CD14-positive monocyte (primary cell): ENCODE data around the gene DNAJC6. TPM values are rescaled to one million over a fixed set of nuclear protein-coding genes. Genes with fewer than 3 reads are reported as not detected.
"Not testable (repeated sequence)": the region's sequence is repeated elsewhere in the genome, so short reads cannot be mapped to it uniquely, and the experiment has no call there.

Source experiments
- DNase-seq, 3 donors: peaks; one replicate each; pipeline ENCODE4 v3.0.0-alpha.2; 2011 to 2022
- H2AFZ ChIP-seq: 2 replicates; pipeline ENCODE4 v1.6.0; 2012; ENCODE audit warnings: mild to moderate bottlenecking, low read depth, low read length, inconsistent platforms; ENCODE audit not compliant: insufficient read depth, poor library complexity, severe bottlenecking
- H3K27ac ChIP-seq, 2 donors: 1 replicate in 1 of 2; 2 replicates in 1 of 2; pipeline ENCODE4 v1.5.1; 2012 to 2013; ENCODE audit warnings: low read length in 2 of 2, control low read depth in 1 of 2, inconsistent platforms in 1 of 2, low read depth in 1 of 2, mild to moderate bottlenecking in 1 of 2
- H3K27me3 ChIP-seq, 2 donors: one replicate each; pipeline versions ENCODE4 v1.6.0 to v1.6.1; 2011 to 2013; ENCODE audit warnings: low read length in 2 of 2; ENCODE audit not compliant: control insufficient read depth in 2 of 2, insufficient read depth in 2 of 2
- H3K36me3 ChIP-seq, 2 donors: replicated peaks in 1 of 2; 1 replicate in 1 of 2; 2 replicates in 1 of 2; pipeline versions ENCODE4 v1.5.1 to v1.6.1; 2012 to 2013; ENCODE audit warnings: low read length in 2 of 2, control low read depth in 1 of 2, inconsistent platforms in 1 of 2, mild to moderate bottlenecking in 1 of 2; ENCODE audit not compliant: insufficient read depth in 2 of 2, control insufficient read depth in 1 of 2
- H3K4me1 ChIP-seq, 2 donors: 1 replicate in 1 of 2; 2 replicates in 1 of 2; pipeline versions ENCODE4 v1.5.1 to v1.6.1; 2012 to 2013; ENCODE audit warnings: low read length in 2 of 2, control low read depth in 1 of 2, inconsistent platforms in 1 of 2, mild to moderate bottlenecking in 1 of 2, moderate library complexity in 1 of 2; ENCODE audit not compliant: insufficient read depth in 2 of 2, control insufficient read depth in 1 of 2
- H3K4me2 ChIP-seq: replicated peaks from 2 replicates; pipeline ENCODE3; 2012; ENCODE audit warnings: low read length, moderate library complexity, mild to moderate bottlenecking; ENCODE audit not compliant: poor library complexity, severe bottlenecking; ENCODE audit errors: extremely low read depth
- H3K4me3 ChIP-seq, 3 experiments: fragments of 200-600 bp in 1 of 3; sonication (generic) in 1 of 3; replicated peaks in 1 of 3; 1 replicate in 2 of 3; 2 replicates in 1 of 3; pipeline ENCODE4 v1.5.1; 2011 to 2013; ENCODE audit warnings: low read length in 3 of 3, mild to moderate bottlenecking in 3 of 3, control low read depth in 2 of 3, low read depth in 2 of 3, inconsistent platforms in 1 of 3, moderate library complexity in 1 of 3
- H3K79me2 ChIP-seq: 2 replicates; pipeline ENCODE4 v1.6.0; 2012; ENCODE audit warnings: mild to moderate bottlenecking, control low read depth, inconsistent platforms, low read length, moderate library complexity; ENCODE audit not compliant: insufficient read depth
- H3K9ac ChIP-seq: 2 replicates; pipeline ENCODE4 v1.6.0; 2017; ENCODE audit warnings: low read length, mild to moderate bottlenecking; ENCODE audit not compliant: insufficient read depth, poor library complexity, severe bottlenecking
- H3K9me3 ChIP-seq, 2 donors: replicated peaks in 1 of 2; 1 replicate in 1 of 2; 2 replicates in 1 of 2; pipeline versions ENCODE4 v1.5.1 to v1.6.1; 2012 to 2013; ENCODE audit warnings: low read length in 2 of 2, control low read depth in 1 of 2; ENCODE audit not compliant: control insufficient read depth in 1 of 2, insufficient read depth in 1 of 2
- H4K20me1 ChIP-seq: 2 replicates; pipeline ENCODE4 v1.6.0; 2012; ENCODE audit warnings: mild to moderate bottlenecking, low read length, control low read depth, moderate library complexity; ENCODE audit not compliant: insufficient read depth
- H3K27ac Mint-ChIP-seq, 7 donors: one replicate each; pipeline ENCODE4 v1.8.0; 2020; ENCODE audit warnings: mild to moderate bottlenecking in 7 of 7, mixed read lengths in 7 of 7, moderate library complexity in 6 of 7, inconsistent platforms in 2 of 7
- H3K27me3 Mint-ChIP-seq, 3 donors: one replicate each; pipeline ENCODE4 v1.8.0; 2021 to 2022; ENCODE audit warnings: low read depth in 3 of 3, mild to moderate bottlenecking in 3 of 3, mixed read lengths in 3 of 3, moderate library complexity in 3 of 3, inconsistent platforms in 1 of 3
- H3K36me3 Mint-ChIP-seq, 2 donors: one replicate each; pipeline ENCODE4 v1.8.0; 2020; ENCODE audit warnings: mixed read lengths in 2 of 2, inconsistent platforms in 1 of 2, mild to moderate bottlenecking in 1 of 2
- H3K4me1 Mint-ChIP-seq: one replicate; pipeline ENCODE4 v1.8.0; 2020; ENCODE audit warnings: mild to moderate bottlenecking, mixed read lengths
- H3K4me3 Mint-ChIP-seq, 2 donors: one replicate each; pipeline ENCODE4 v1.8.0; 2020; ENCODE audit warnings: mild to moderate bottlenecking in 2 of 2, mixed read lengths in 2 of 2, moderate library complexity in 1 of 2
- H3K9me3 Mint-ChIP-seq, 7 donors: one replicate each; pipeline ENCODE4 v1.8.0; 2020 to 2022; ENCODE audit warnings: mixed read lengths in 7 of 7, mild to moderate bottlenecking in 6 of 7, moderate library complexity in 6 of 7, inconsistent platforms in 2 of 7
- WGBS: methylation state at CpG from one replicate; pipeline ENCODE4 v1.1.5; 2013; ENCODE audit warnings: missing lambda C conversion rate; ENCODE audit not compliant: insufficient coverage; 5-methylcytosine and 5-hydroxymethylcytosine counted together
- intact Hi-C, 2 donors: fragments of 100-400 bp; cut with micrococcal nuclease; formaldehyde crosslinking; loops; one replicate each; pipeline versions ENCODE4 v1.15.0 to v1.15.1; 2023
- polyA plus RNA-seq, 3 donors: library from polyadenylated mRNA; depleted of rRNA in 1 of 3; unstranded in 2 of 3; stranded (reverse) in 1 of 3; fragments of 300-500 nt in 2 of 3; fragments of >200 nt in 1 of 3; fragmentation: Illumina TruSeq in 2 of 3; gene quantifications; 1 replicate in 2 of 3; 2 replicates in 1 of 3; pipeline ENCODE4 v1.2.3, GENCODE V29; 2012 to 2021
- TF ChIP-seq, protein P1 (sequence below): fragments of 200-600 bp; IDR thresholded peaks from one replicate; pipeline ENCODE4 v1.8.0; 2022; ENCODE audit warnings: antibody characterized with exemption, mild to moderate bottlenecking

DNAJC6 gene
- polyA plus RNA-seq, 3 donors, result 0.05 TPM; not detected in 2

DNA sequence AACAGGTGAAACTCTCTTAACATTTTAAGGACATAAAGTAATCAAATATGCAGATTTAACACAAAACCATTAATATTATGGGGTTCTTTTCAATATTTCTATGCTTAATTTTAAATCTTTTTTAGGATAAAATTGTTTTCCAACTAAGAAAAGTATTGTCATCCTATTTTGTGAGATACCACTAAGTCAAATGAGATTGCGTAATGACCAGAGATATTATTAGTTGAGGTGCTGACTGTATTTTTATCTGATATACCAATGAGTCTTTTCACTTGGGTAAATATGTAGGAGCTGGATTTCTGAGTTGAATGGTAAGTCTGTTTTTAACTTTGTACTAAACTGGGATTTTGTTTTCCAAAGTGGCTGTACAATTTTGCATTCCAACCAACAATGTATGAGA lies 136.5 kb downstream of the DNAJC6 start:
- H3K4me1 ChIP-seq, result no peaks in the 10 kb centered on the region
- TF ChIP-seq, protein P1, sequence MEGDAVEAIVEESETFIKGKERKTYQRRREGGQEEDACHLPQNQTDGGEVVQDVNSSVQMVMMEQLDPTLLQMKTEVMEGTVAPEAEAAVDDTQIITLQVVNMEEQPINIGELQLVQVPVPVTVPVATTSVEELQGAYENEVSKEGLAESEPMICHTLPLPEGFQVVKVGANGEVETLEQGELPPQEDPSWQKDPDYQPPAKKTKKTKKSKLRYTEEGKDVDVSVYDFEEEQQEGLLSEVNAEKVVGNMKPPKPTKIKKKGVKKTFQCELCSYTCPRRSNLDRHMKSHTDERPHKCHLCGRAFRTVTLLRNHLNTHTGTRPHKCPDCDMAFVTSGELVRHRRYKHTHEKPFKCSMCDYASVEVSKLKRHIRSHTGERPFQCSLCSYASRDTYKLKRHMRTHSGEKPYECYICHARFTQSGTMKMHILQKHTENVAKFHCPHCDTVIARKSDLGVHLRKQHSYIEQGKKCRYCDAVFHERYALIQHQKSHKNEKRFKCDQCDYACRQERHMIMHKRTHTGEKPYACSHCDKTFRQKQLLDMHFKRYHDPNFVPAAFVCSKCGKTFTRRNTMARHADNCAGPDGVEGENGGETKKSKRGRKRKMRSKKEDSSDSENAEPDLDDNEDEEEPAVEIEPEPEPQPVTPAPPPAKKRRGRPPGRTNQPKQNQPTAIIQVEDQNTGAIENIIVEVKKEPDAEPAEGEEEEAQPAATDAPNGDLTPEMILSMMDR, result no peak
- no peaks in the 10 kb centered on the region for H4K20me1 ChIP-seq
- H3K4me3 ChIP-seq, result no peak overlapping the region
- no peaks in the 10 kb centered on the region for H3K9me3 ChIP-seq
- H3K4me3 Mint-ChIP-seq, result no peak overlapping the region
- no peak for DNase-seq
- no peak overlapping the region for H3K9ac ChIP-seq
- intact Hi-C loops, result no loop called here
- H3K4me2 ChIP-seq, result no peak overlapping the region
- no peaks in the 10 kb centered on the region for H3K36me3 Mint-ChIP-seq
- H3K27ac Mint-ChIP-seq, result no peak overlapping the region
- H2AFZ ChIP-seq, result no peak overlapping the region
- H3K4me1 Mint-ChIP-seq, result no peaks in the 10 kb centered on the region
- H3K79me2 ChIP-seq, result no peaks in the 10 kb centered on the region
- whole genome bisulfite sequencing, result no CpG with 5 or more reads among the region's 1 CpG
- no peak overlapping the region for H3K27ac ChIP-seq
- peaks cover 0 to 2% (median 0%) of the 10 kb centered on the region in 3 donors for H3K27me3 Mint-ChIP-seq
- no peaks in the 10 kb centered on the region for H3K27me3 ChIP-seq
- H3K36me3 ChIP-seq, result no peaks in the 10 kb centered on the region
- H3K9me3 Mint-ChIP-seq, result peaks cover 0 to 2% (median 0%) of the 10 kb centered on the region in 7 donors

DNA sequence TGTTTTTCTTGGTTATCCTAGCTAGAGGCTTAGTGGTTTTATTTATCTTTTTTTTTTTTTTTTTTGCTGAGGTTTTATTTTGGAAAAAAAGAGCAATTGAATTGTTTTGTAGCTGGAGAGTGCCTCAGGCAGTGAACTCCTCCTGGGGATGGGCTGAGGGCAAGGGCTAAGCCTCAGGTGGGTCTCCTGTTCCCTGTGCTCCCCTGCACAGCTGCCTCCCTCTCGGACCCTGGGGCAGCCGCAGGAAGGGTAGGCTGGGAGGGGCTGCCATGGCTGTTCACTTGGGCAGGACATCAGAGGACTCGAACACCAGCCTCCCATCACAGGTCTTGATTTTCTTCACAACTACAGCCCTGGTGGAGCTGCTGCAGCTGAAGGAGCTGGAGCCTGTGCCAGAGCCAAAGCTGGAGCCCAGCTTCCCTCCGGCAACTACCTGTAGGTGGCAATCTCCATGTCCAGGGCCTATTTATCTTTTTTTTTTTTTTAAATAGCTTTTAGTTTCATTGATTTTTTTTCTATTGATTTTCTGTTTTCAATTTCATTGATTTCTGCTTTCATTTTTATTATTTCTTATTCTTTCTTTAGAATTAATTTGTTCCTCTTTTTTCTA lies 140.0 kb downstream of the DNAJC6 start:
- Histone ChIP-seq H3K9ac (no peak overlapping the region), H3K79me2 (no peaks in the 10 kb centered on the region), H3K27ac (no peak overlapping the region), H3K4me2 (no peak overlapping the region), H3K36me3 (no peaks in the 10 kb centered on the region), H3K4me1 (no peaks in the 10 kb centered on the region), H2AFZ (no peak overlapping the region), H3K4me3 (no peak overlapping the region), H3K27me3 (no peaks in the 10 kb centered on the region), H4K20me1 (no peaks in the 10 kb centered on the region), H3K9me3 (no peaks in the 10 kb centered on the region)
- H3K27me3 Mint-ChIP-seq, result no peaks in the 10 kb centered on the region
- no peak overlapping the region for H3K27ac Mint-ChIP-seq
- no CpG with 5 or more reads among the region's 4 CpGs for WGBS
- H3K4me1 Mint-ChIP-seq, result no peaks in the 10 kb centered on the region
- no peak overlapping the region for H3K4me3 Mint-ChIP-seq
- TF ChIP-seq, protein P1, result no peak
- intact Hi-C loops, result no loop called here
- no peak for DNase-seq
- H3K9me3 Mint-ChIP-seq, result peaks cover 0 to 8% (median 3%) of the 10 kb centered on the region in 7 donors
- H3K36me3 Mint-ChIP-seq, result no peaks in the 10 kb centered on the region

DNA sequence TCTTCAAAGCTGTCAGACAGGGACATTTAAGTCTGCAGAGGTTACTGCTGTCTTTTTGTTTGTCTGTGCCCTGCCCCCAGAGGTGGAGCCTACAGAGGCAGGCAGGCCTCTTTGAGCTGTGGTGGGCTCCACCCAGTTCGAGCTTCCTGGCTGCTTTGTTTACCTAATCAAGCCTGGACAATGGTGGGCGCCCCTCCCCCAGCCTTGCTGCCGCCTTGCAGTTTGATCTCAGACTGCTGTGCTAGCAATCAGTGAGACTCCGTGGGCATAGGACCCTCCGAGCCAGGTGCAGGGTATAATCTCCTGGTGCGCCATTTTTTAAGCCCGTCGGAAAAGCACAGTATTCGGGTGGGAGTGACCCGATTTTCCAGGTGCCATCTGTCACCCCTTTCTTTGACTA lies 146.3 kb downstream of the DNAJC6 start:
- H3K4me1 Mint-ChIP-seq, H3K27ac Mint-ChIP-seq, H3K4me2 ChIP-seq, DNase-seq, H3K9me3 ChIP-seq, H3K27me3 ChIP-seq, intact Hi-C loops, H3K4me3 Mint-ChIP-seq, H3K9ac ChIP-seq, H3K4me1 ChIP-seq, H3K27me3 Mint-ChIP-seq, H3K36me3 ChIP-seq, H4K20me1 ChIP-seq, H2AFZ ChIP-seq, H3K36me3 Mint-ChIP-seq, H3K27ac ChIP-seq, H3K79me2 ChIP-seq, H3K4me3 ChIP-seq: not testable (repeated sequence)
- H3K9me3 Mint-ChIP-seq, result peaks cover 0 to 20% (median 8%) of the 10 kb centered on the region in 7 donors
- WGBS, result 83% methylated on average over 8 of the region's 10 CpGs
